Pulmonary artery endothelial cell (primary cell): ENCODE results near the gene PTPRN2. TPM values are rescaled to one million over a fixed set of nuclear protein-coding genes. Genes with fewer than 3 reads are reported as not detected.
"Not testable (repeated sequence)": the region's sequence is repeated elsewhere in the genome, so short reads cannot be mapped to it uniquely, and the experiment has no call there.

Experiments used
- DNase-seq: peaks from one replicate; pipeline ENCODE4 v3.0.0-alpha.2; 2011; ENCODE audit warnings: low read depth, low spot score
- total RNA-seq: library from RNA; depleted of rRNA; stranded (reverse); fragments of >200 nt; gene quantifications from 2 replicates; pipeline ENCODE4 v1.2.3, GENCODE V29; 2014

PTPRN2 gene
- total RNA-seq, 1 donor from 2014 or later, result 0.53 TPM

DNA sequence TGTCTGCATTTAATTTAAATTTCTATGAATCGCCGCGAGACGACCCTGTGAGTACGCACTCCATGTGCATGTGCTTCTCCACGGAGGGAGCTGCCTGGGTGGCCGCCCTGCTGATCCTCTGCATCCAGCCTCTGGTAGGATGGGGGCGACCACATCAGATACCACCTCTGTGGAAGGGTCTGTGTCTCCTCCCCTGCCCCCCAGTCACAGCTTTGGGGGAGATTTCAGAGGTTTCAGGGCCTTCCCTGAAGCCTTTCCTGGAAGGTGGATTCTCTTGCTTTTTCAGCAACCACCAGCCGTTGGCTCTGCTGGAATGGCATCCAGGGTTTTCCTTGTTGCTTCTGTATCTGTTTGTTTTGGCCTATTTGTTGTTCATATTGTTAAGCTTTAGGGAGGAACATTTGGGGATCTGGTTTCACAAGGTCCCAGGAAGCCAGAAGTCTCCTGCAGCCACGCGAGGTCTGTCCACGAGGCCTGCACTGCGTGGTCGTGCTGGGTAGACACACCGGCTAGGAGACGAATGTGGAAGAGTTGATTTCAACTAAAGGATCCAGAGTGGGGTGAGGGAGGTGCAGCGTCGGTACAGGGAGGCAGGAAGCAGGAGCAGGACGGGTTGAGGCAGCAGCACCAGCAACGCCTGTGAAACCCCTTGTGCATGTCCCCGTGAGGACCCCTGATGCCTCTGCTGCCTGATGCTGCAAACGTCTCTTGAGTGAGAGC is 329.1 kb downstream of the PTPRN2 start:
- DNase-seq, result no peak

DNA sequence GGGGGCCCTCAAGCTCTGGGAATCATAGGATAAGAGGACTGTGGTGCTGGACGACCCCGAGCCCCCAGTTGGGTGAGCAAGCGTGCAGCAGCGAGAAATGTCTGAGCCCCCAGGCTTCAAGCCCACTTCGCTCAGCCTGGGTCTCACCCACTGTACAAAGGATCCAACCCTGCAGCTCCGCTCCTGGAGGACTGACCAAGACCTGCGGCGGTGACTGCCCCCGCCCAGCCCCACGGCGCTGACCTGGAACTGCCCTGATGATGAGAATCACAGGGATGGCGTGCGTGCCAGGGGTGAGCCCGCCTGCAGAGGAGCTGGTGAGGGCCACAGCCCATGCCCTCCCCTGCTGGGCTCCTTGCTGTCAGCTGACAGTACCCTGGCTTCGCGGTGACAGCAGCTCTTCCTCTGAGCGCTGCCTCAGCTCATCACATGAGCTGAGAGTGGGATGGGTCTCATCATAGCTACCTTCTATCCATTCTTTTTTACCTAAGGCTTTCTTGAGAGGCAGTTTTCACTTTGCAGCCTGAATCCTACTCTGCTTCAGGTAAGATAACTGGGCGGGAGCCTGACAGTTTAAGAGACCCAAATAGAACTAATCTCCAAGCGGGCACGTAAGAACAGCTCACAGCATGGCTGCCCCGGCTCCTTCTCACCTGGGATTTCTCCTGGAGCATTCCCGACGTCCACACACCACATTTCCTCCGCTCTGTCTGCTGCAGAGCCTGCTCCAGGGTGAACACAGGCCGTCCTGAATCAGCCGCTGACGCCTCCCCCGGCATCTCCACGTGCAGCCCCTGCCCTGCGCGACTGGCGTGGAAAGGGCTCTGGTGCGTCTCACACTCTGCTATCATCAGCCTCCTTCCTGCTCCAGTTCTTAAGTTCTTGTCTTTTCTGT is 329.9 kb downstream of the PTPRN2 start:
- DNase-seq, result no peak

GRCh38 chr7:158257001-158257400 is 330.6 kb downstream of the PTPRN2 start:
- DNase-seq, result no peak

GRCh38 chr7:158256091-158256816 is 331.4 kb downstream of the PTPRN2 start:
- DNase-seq, result no peak

- DNase-seq, result no peak
Observed at GRCh38 chr7:158255558-158255957, 332.1 kb downstream of the PTPRN2 start.

DNA sequence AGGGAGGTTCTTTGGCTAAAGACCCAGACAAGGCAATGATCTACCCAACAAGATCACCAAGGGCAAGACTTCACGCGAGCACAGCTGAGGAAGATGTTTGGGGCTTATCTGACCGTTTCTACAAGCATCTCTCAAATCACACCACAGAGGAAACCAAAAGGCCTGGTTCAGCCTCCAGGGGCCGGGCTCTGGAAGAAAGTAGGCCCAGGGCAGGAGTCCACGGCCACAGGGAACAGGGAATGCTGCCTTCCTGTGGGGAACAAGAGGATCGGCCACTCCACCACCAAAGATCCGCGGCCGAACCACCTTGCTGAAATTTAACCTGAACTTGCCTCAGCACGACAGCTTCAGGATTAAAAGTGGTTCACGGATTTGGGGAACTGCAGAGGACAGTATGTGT is 332.5 kb downstream of the PTPRN2 start:
- no peak for DNase-seq

DNA sequence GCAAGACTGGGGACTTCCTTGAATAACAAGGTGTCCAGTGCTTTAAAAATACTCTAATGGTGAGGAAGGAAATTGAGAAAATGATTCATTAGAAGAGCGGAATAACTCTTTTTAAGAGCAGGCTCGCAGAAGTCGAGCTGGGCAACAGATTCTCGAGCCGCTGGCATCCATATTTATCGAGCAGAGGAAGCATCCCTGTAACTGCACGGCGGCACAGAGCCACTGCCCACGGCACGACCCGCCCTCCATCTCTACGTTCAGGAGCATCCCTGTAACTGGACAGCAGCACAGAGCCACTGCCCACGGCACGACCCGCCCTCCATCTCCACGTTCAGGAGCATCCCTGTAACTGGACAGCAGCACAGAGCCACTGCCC is 334.0 kb downstream of the PTPRN2 start:
- DNase-seq, result not testable (repeated sequence)

DNA sequence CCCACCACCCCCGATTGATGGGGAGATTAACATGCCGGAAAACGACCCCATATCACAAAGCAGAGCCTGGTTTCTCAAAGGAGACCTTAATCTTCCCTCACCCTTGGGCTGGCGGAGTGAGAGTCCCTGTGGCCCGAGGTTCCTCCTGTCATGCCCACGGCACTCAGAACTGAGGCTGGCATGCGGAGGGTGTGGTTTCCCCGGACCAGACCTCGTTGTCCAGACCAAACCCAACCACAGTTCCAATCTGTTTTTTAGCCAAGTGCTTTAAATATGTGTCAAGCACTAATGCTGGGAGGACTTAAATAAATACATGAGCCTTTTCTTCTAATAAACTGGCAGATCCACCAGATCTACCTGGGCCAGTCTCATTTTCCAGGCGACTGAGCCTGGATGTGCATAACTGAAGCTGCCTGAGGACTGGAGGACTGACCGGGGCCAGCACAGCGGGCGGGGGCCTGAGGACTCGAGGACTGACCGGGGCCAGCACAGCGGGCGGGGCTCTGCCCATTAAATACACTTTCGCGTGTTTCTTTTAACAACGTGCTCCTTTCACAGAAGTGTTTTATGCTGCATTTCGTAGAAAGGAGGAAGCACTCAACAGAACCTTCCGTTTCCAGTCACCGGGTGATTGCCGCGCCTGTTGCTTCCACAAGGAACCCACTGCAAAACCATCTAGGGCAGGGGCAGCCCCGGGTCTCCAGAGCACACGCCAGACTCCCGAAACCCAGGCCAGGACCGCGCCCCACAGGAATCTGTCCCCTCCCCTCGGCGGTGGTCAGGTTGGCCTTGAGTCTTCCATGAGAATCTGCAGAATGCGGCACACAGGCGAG is 334.6 kb downstream of the PTPRN2 start:
- no peak for DNase-seq

DNA sequence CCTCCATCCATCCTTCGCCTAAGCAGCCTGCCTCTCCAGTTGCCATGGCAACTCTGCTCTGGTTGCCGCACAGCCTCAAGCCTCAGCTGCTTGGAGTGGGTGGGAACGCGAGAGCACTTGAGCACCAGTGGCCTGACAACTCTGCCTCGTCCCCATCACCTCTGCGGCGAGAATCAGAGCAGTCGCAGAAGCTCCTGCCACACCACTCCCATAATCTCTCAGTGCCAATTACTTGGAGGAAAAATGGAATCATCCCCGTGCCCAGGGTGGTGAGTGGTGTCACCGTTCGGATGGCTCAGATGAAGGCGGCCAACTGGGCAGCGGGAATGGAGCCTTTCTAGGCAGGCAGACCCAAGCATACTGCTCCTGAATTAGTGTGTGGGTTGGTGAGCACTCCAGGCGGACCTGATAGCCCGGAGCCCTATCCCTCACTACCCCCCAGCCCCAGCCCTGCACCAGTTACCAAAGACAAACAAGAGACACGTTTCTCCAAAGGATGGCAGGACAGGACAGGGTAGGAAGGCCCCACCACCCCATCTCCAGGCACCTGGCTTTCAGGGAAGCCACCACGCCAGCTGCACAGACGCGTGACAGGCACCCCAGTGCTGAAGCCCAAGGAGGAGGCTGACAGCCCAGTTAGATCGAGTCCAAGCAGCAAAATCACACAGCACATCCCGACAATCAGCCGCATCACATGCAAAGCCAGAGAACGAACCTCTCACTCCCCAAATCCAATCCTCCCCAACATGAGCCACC is 335.4 kb downstream of the PTPRN2 start:
- no peak for DNase-seq

GRCh38 chr7:158251061-158251965 is 336.3 kb downstream of the PTPRN2 start:
- DNase-seq, result no peak

GRCh38 chr7:158249692-158250091 is 337.9 kb downstream of the PTPRN2 start:
- DNase-seq, result no peak

DNA sequence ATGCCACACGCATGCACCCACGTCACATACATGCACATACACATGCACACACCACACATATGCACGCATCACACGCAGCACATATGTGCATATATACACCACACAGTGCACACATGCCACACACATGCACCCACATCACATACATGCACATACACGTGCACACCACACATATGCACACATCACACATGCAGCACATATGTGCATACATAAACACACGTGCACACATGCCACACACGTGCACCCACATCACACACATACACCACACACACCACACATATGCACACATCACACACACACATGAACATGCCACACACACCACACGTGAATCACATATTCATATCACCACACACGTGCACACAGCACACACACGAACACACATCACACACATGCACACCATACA is 338.8 kb downstream of the PTPRN2 start:
- DNase-seq, result no peak

GRCh38 chr7:158247758-158248487 is 339.7 kb downstream of the PTPRN2 start:
- no peak for DNase-seq

DNA sequence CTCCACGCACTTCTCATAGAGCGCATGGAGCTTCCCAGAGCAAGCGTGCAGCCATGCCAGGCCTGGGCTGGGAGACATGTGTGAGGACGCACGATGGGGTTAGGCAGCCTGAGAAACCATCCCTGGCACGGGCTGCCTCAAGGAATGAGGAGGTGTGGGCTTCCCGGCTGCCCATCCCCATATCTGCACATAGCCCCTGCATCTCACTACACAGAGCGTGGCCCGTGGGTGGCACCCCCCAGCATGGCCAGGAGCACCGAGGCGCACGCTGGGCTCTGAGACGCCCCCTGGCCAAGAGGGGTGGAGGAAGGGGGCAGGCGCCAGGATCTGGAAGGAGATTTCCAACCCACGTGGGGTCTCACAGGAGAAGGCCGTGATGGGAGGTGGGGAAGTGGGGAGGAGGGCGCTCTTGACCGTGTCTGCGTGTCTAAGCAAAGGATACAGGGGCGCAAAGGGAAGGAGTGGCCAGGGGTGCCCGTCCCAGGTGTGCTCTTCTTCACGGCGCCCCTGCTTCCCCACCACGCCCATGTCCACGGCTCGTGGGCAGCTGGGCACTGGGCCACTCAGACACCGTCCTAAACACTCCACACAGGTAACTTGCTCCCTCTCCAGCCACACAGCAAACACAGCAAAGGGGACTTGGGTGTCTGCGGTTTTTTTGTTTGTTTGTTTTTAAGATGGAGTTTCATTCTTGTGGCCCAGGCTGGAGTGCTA is 340.5 kb downstream of the PTPRN2 start:
- DNase-seq, result no peak

DNA sequence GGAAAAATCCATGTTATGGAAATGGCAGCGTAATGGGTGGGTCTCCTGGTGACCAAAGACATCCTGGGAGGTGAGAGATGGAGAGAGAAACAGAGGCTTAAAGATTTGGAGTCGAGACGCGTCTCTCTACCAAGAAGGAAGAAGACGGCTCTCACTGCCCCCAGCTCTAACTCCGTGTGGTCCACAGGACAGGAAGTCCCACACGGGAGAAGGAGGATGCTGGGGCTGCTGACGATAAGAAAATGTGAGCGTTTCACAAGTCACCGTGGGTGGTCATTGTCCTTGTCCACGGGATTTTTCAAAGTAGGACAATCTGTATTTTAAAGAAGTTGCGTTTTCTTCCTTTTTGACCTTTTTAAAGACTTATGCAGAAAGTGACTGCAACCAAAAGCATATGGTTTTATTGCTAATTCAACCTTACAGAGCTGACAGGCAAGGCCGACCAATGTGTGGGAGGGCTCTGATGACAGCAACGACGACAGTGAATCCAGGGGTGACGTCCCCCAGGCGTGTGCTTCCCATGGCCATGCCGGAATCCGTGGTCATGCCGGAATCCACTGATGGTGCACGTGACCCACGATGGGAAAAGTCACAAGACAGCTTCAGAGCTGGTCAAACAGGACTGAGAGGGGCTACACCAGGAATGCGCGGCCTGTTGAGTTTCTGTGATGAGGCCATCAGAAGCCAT is 341.2 kb downstream of the PTPRN2 start:
- no peak for DNase-seq

- DNase-seq, result no peak
Observed at GRCh38 chr7:158245724-158246041, 341.9 kb downstream of the PTPRN2 start.

DNA sequence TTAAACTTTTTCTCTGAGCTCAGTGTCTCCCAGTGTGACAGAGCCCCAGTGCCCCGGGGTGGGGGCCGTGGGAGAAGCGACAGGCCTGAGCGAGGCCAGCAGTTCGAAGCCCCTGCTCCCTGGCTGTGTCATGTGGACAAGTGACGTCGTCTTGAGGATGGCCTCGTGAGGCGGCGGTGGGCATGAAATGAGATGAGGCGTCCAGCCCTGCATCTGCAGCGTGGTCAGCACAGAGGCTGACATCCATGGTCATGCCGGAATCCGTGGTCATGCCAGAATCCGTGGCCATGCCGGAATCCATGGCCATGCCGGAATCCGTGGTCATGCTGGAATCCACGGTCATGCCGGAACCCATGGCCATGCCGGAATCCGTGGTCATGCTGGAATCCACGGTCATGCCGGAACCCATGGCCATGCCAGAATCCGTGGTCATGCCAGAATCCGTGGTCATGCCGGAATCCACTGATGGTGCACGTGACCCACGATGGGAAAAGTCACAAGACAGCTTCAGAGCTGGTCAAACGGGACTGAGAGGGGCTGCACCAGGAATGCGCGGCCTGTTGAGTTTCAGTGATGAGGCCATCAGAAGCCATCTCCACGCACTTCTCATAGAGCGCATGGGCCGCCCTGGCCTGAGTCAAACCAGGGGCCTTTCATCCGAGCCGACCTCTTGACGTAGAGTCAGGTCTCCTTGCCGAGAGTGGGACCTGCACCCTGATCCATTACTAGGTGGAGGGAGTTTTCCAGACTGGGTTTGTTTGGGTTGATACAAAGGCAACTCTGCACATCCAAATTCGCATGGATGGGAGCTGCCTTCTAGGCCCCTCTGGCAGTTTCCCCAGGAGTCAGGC is 342.5 kb downstream of the PTPRN2 start:
- DNase-seq, result no peak
